NCI-H460 (cell line): ENCODE measurements around the gene RNF224. TPM values are rescaled to one million over a fixed set of nuclear protein-coding genes. Genes with fewer than 3 reads are reported as not detected.

Experiments
- DNase-seq: peaks from one replicate; pipeline ENCODE4 v3.0.0-alpha.2; 2016; ENCODE audit warnings: low read depth; ENCODE audit errors: extremely low read depth
- total RNA-seq: library from RNA; depleted of rRNA; stranded (reverse); fragments of >200 nt; shearing (Covaris generic); gene quantifications from 2 replicates; pipeline ENCODE4 v1.2.3, GENCODE V29; 2014

Gene RNF224
- total RNA-seq, 1 experiment from 2014 or later = not detected

DNA sequence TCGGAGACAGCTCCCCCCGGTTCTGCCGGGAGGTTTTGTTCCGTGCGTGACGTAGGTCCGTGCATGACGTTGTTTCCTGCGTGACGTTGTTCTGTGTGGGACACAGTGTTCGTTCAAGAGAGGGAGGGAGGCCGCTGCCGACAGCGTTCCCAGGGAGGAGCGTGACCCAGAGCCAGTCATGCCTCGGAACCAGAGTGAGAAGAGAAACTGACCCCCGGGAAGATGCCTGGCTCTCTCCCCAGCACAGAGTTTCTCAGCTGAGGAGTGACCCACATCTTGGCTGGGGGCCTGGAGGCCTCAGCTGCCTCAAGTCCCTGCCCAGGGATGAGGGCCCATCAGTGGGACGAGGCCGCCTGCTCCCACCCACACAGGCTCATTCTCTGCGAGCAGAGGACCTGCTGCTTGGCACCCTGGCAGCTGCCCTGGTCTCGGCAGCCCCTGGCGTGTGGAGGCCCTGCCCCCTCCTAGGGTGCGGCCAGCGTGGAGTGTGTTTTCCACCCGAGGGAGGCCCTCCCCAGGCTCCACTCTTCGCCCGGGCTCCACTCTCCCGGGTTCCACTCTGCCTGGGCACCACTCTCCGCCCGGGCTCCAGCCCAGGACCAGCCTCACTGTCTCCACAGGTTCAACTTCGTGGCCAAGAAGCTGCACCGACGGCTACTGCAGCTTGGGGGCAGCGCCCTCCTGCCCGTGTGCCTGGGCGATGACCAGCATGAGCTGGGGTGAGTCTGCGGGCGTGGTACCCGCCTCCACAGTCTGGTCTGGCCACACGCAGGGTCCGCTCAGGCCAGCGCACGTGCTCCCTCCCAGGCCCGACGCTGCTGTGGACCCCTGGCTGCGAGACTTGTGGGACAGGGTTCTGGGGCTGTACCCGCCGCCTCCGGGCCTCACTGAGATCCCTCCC is 13.9 kb upstream of the RNF224 start:
- no peak for DNase-seq

DNA sequence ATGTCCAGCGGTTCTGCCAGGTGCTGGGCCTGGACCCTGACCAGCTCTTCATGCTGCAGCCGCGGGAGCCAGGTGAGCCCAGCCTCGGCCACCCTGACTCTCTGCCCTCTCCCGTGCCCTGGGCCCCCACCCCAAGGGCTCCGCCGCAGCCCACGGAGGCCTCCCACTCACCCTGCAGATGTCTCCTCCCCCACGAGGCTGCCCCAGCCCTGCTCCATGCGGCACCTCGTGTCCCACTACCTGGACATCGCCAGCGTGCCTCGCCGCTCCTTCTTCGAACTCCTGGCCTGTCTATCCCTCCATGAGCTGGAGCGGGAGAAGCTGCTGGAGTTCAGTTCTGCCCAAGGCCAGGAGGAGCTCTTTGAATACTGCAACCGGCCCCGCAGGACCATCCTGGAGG is 12.7 kb upstream of the RNF224 start:
- DNase-seq = no peak

DNA sequence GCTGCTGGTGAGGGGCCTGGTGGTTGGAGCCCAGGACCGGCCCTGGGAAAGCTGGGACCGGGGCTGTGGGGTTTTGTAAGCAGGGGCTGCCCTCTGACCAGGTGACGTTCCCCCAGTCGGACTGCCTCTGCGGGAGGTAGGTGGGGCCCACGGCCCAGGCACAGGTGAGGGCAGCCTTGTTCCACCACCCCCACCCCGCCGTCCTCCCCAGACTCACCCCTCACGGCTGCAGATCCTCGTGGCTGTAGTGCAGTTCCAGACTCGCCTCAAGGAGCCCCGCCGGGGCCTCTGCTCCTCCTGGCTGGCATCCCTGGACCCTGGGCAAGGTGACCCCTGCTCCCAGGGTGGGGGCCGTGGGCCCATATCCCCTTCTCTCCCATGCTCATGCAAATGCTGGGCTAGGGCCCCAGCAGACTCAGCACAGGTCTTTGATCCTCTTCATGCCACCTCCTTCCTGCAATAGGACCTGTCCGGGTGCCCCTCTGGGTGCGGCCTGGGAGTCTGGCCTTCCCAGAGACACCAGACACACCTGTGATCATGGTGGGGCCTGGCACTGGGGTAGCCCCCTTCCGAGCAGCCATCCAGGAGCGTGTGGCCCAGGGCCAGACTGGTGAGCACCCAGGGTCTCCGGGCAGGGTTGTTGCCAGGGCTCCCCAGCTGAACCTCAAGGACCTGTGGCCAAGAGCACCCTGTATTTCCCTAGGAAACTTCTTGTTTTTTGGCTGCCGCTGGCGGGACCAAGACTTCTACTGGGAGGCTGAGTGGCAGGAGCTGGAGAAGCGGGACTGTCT is 11.9 kb upstream of the RNF224 start:
- DNase-seq = no peak

DNA sequence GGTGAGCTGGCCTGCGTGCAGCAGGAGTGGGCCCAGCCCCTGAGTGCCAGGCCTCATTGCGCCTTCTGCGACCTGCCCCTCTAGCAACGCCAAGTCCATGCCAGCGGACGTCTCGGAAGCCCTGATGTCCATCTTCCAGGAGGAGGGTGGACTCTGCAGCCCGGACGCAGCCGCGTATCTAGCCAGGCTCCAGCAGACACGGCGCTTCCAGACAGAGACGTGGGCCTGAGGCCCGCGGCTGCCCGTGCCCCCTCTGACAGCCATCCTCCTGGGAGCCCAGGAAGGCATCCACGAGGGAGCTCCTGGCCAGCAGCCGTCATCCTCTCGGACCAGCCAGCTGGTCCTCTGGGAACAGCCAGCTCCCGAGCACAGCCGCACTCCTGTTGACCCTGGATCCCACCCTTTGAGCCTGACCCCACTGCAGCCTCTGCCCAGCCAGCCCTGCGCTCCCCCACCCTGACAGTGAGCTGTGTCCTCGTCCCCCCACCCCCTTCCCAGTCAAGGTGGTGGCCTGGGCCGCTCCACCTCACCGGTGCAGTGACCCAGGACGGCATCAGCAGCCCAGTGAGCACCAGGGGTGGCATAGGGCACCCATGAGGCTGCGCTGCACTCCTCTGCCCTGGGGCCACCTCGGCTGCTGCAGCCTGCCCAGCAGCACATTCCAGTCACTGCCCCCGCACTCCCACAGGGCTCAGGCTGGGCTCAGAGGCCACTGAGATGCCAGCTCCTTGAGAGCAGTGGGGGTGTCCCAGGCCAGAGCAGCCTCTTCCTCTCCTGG is 10.9 kb upstream of the RNF224 start:
- no peak for DNase-seq

DNA sequence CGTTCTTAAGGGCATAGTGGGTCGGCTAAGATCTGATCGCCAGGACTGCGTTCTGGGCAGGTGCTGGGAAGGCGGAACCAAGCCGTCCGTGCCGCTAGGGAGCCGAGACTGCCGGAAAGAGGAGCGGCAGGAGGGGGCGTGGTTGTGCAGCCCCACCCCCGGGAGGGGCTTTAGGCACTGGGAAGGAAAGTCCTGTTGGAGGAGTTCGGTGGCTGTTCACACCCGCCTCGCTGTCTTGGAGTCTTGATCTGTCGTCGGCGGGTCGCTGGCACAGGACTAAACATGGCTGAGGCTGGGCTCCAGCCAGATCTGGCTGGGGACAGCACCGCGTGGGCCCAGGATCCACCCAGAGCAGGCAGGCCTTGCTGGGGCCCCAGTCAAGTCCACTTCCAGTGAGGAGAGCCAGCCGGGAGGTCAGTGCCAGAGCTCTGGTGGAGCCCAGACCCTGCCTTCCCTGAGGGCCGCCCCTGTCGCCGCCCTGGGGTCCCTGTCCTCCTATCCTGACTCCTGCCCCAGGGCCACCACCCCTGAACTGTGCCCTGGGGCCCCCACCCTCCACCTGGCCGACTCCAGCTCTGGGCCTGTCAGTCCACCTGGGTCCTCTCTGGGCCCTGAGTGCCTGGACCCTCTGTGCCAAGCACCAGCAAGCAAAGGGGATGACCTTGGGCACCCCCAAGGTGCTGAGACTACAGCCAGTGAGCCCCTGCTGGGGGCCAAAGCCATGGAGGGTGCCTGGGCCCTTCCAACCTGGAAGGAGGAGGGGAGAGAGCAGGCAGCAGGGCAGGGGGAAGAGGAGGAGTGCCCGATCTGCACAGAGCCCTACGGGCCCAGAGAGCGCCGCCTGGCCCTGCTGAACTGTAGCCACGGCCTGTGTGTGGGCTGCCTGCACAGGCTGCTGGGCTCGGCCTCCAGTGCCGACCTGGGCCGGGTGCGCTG is 9.8 kb upstream of the RNF224 start:
- peak; percentile 61 for DNase-seq

DNA sequence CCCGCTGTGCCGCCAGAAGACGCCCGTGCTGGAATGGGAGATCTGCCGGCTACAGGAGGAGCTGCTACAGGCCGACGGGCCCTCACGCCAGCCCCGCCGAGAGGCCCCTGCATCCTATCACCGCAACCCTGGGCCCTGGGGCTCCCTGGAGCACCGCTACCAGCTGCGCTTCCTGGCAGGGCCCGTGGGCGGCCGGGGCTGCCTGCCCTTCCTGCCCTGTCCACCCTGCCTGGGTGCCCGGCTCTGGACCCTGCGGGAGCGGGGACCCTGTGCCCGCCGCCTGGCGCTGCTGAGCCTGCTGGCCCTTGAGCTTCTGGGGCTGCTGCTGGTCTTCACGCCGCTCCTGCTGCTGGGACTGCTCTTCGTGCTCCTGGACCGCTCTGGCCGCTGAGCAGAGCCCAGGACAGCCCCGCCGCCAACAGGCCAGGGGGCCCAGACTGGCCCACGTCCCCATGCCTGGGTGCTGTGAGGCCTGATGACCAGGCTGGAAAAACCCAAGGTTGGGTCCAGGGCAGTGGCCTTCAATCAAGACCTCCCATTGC is 9.0 kb upstream of the RNF224 start:
- no peak for DNase-seq

DNA sequence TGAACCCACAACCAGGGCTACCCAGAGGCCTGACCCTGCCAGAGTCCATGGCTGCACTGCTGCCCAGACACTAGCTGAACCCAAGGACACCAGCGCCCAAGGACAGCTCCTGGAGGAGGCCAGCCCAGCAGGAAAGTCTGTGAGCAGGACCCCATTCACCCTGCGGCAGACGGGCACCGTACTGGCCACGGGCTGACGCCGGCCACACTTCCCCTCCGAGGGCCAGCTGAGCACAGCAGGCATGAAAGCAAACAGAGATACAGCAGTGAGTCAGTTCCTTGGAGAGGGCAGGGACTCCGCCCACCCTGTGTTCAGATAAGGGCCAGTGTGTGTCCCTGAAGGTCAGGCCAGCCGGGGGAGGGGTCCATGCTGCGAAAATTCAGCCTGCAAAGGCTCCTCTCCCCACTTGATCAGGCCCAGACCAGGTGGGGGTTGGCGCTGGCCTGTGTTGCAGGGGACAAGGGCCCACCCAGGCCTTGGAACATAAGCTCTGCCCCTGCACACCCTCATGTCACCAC is 8.5 kb upstream of the RNF224 start:
- DNase-seq = peak; percentile 62

DNA sequence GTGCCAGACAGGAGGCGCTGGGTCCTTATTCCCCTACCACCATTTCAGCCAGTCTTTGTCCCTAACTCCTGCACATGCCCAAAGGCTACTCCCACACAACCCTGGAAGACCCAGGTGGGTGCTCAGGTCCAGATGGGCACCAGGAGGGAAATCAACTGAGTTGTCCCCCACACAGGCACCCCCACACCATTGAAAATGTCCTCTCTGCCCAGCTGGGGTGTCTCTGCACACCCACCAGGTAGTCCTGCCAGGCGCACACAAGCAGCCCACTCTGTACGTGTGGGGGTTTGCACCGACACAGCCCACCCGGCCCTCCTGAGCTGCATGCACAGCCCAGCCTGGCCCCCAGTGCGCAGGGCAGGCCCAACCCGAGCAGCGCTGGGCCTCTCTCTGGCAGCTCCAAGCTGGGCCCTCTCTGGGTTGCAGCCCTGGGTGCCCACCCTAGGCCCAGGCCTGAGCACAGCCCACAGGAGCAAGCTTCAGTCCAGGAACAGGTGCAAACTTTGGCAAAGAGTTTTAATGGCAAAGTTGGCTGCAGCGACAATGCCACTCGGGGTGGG is 7.5 kb upstream of the RNF224 start:
- DNase-seq = no peak

DNA sequence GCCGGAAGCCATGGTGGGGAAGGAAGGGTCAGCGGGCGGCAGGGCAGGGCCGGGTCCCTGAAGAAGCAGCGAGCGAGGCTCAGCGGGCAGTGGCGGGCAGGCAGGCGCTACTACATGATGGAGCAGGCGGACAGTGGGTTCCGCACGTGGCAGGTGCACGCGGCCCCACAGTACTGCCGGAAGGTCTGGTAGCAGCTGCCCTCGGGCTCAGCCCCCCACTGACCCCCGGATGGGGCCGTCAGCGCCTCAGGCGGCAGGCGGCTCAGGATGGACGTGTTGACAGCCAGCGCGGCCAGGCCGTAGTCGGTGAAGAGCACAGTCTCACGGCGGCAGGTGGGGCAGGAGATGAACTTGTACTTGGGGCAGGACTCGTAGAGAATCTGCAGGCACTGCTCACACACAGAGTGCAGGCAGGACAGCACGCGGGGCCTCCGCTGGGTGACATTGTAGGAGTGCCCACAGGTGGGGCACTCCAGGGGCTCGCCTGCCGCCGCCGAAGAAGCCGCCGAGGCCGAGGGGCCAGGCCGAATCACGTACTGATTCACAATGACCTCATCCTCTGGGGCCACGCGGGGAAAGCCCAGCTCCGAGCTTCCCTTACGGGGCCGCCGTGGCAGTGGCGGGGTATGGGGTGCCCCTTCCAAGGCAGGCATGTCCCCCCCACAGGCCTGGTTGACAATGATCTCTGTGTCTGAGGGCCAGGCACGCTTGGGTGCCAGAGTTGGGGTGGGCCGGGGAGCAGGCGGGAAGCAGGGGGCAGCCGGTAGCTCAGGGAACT is 6.8 kb upstream of the RNF224 start:
- DNase-seq = no peak

DNA sequence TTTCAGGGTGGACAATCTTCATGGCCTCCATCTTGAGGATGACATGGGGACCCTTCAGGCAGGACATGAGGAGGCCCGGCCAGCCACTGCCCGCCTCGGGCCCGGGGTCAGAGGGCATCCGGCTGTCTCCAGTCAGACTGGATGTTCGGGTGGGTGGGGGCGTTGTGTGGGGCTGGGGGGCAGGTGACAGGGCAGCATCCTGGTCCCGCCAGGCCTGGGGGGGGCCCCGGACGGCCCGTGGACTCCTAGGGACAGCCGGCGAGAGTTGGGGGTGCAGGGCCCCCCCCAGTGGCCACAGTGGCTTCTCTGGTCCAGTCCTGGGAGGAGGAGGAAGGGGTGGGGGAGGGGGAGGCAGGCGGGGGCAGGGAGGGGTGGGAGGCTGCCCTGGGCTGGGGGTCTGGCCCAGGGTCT is 6.2 kb upstream of the RNF224 start:
- DNase-seq = no peak

DNA sequence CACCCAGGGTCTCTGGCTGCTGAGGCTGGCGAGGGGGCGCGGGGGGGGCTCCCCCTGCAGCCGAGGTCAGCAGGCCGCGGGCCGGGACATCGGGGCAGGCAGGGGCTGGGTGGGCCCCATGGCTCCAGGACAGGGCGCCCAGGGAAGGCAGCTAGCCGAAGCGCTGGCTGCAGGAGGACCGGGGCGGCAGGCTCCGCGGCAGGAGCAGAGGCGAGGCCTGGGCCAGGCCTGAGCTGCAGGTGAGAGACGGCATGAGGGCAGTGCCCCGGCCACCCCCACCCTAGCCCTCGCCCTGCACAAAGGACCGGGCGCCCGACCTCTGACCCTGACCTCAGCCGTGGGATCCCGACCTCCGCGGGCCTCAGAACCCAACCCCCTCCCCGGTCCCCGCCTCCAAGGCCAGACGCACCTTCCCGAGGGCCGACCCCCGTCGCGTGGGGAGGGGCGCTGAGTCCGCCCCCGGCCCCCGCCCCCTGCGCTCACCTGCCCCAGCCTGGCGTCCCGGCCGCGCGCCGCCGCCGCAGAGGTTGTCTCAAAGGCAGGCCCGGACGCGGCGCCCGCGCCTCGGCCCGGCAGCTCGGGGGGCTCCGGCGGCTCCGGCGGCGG is 5.7 kb upstream of the RNF224 start:
- DNase-seq = no peak

DNA sequence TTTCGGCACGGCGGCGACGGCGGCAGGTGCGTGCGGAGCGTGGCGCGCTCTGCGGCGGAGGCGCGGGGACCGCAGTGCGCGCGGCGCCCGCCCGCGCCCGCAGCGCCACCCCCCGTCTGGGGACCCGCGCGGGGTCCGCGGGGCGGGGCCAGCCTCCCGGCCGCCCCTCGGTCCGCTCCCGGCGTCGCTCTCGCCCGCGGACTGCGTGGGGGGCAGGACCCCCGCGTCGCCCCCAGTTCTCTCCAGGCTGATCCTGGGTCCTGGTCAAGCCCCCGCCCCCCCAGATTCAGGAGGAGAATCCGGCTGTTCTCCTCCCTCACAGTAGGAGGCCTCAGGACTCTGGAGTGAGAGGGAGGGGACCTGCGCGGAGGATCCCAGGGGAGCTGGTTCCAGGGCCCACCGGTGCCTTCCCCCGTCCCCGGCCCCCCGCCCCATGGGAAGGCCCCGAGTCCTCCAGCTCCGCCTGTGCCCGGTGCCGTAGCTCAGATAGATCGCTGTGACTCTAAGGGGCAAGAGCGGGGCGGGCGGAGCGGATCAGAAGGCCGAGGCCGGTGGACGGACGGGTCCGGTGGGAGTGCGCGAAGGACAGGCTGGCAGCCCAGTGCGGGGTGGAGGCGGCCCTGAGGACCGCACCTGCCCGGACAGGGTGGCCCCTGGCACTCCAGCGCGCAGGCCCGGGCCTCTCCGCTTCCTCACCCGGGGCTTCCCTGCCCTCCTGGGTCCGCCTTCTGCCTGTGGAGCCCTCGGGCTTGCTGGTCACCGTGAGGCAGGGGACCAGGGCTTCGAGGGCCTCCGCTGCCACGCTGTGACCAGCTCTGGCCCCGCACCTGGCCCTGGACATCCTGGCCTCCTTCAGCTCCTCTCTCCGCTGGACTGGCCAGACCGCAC is 4.9 kb upstream of the RNF224 start, which contains the start of gene RNF208:
Gene RNF208, minus strand, starts transcription at position 51 of the 888 bp plus-strand sequence. CDS start 1,028 bp downstream, outside the sequence.
- DNase-seq = no peak

DNA sequence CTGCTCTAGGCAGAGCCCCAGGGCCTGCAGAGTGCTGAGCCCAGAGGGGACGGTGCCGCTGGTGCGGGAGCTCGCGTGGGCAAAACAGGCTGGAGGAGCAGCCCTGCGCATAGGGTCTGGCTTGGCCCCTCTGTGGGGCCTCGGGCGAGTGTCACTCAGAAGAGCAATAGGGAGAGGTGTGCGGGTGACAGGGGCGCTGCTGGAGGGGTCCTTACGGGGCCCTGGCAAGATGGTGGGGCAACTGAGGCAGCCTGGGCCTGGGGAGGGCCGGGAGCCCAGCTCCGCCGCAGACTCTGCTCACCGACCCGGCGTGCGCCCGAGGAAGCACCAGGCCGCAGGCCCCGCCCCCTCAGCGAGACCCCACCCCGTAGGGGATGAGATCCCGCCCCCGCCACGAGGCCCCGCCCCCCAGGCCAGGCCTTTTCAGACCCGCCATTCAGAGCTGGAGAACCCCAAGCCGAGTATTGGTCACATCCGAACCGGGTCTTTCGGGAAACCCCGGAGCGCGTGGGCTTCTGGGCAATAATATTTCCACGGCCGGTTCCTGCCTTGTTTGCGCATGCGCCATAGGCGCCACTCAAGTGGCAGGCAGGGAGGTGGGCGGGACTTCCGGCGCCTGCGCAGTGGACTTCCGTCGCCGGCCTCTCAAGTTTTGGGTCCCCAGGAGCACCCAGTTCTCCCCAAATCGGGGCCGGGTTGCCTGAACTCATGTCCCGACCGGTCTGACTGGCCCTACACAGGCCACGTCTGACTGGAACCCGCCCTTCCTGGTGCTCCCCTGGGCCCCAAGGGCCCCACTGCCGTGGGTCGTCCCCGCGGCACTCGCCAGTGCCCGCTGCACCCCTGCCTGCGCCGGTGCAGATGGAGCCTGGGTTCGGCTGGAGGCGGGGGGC is 4.0 kb upstream of the RNF224 start:
- peak; percentile 99 for DNase-seq

DNA sequence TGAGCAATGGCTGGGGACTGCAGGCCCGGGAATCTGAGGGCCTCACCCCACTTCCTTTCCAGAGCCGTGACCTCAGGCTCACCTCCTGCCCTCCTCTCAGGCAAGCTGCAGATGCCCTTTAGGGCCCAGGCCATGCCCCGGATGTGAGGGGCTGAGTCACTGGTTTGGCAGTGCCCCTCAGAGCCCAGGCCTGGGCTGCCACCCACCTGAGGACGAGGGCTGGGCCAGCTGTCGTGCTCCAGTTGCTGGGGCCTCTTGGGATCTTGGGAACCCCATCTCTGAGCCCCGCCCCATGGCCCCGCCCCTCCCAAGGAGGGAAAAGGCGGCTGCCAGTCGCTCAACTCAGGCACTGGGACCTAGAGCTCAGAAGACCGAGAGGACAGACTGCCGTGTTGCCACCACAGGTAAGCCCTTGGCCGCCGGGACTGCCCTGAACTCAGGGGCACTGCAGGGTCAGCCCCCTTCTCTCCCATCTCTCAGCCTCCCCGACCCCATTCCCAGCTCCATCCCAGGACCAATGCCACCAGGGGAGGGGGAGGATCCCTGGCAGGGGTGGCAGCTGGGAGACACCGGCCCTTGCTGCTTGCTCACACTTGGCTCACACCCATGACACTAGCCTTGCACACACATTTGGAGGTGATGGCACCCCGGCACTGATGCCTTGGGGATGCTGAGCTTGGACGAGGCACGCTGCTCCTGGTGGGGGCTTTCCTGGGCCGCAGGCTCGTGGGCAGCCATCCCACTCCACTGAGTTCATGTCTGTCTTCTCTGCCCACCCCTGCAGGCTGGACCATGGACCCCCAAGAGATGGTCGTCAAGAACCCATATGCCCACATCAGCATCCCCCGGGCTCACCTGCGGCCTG is 2.2 kb upstream of the RNF224 start, which contains the start of gene CYSRT1:
Gene CYSRT1, plus strand, starts transcription at position 345 of the 865 bp plus-strand sequence. Its CDS starts 448 bp downstream, at position 793.
- DNase-seq = no peak
